Articular chondrocyte of knee joint (primary cell): ENCODE measurements around the gene FHOD1. TPM values are rescaled to one million over a fixed set of nuclear protein-coding genes. Genes with fewer than 3 reads are reported as not detected.

Experiments used
- small RNA-seq: library from RNA; depleted of rRNA; stranded (forward); fragments of <200 nt; gene quantifications from one replicate; pipeline ENCODE3, GENCODE V24; 2012
- total RNA-seq: library from RNA; depleted of rRNA; stranded (reverse); fragments of >200 nt; gene quantifications from 2 replicates; pipeline ENCODE4 v1.2.3, GENCODE V29; 2012

The FHOD1 gene
- total RNA-seq = 7.8 and 9.0 TPM in 2 replicates

DNA sequence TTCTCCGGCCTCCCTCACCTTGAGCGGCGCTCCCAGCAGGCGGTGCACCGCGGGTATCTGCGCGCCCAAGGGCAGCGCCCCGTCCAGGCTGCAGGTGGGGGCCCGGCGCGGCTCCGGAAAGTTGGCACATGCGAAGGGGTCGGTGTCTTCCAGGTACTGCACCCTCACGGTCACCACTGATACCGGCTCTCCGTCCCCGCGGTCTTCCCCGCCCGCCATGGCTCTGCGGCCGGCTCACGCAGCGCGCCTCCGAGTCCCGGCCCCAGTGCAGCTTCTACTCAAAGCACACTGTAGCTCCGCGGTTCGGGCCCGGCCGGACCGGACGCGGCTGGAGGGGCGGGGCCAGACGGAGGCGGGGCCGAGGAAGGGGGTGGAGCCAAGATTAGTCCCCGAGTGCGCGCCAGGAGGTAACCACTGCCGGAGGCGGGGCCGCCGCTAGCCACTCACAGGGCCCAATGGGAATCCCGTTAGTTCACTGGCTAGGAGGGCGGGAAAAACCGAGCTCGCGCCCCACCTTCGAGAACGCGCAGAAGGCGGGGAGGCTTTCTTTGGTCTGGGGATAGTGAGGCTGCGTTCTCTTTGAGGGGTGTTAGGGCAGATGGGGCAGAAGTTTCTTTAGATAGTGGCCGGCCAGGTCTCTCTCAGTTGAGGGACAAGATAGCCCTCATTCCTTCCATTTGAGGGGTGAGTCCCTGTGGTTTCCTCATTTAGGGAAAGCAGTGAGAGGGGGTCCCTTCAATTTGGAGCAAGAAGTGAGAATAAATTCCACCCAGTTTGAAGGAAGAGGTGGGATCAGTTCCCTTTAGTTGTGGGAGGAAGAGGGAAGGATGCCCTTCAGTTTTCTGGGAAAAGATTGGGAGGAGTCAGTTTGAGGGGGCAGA is at the start of gene FHOD1:
FHOD1 (minus strand) TSS at position 290 of the 881 bp plus-strand sequence; CDS start at position 219, 71 bp downstream.

DNA sequence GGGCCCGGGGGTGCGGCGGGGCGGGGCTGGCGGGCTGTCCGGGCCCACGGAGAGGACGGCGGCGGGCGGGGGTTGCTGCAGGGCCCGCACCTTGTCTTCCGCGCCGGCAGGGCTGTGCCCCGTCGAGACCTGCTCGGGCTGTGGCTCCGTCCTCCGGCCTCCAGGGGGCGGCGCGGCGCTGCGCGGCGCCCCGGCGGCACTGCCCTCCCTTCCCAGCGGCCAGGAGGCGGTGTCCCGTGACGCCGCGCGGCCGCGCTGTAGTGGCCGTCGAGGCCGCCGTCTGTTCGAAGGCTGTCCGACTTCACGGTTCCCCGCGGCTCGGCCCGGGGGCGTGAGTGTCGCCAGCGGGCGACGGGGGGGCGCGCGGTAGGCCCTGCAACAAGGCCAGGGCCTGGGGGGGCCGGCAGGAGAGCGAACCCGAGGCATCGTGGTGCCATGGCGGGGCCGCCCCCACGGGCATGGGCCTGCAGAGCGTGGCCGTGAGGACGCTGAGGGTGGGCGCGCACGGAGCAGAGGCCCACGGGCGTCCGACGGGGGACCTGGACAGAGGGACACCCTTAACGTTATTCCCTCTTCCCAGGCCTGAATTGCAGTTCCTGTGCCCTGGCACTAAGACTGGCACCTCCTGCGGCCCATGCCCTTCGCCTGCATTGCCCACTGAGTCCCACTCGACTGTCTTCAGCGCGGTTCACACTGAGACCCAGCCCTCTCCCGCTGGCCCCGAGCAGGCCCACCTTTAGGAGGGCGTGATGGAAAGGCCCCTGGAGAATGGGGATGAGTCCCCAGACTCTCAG is 32.2 kb upstream of the FHOD1 start, which contains the start of gene PLEKHG4:
PLEKHG4 (plus strand) TSS at position 237 of the 794 bp plus-strand sequence; CDS start at position 750, 513 bp downstream.

DNA sequence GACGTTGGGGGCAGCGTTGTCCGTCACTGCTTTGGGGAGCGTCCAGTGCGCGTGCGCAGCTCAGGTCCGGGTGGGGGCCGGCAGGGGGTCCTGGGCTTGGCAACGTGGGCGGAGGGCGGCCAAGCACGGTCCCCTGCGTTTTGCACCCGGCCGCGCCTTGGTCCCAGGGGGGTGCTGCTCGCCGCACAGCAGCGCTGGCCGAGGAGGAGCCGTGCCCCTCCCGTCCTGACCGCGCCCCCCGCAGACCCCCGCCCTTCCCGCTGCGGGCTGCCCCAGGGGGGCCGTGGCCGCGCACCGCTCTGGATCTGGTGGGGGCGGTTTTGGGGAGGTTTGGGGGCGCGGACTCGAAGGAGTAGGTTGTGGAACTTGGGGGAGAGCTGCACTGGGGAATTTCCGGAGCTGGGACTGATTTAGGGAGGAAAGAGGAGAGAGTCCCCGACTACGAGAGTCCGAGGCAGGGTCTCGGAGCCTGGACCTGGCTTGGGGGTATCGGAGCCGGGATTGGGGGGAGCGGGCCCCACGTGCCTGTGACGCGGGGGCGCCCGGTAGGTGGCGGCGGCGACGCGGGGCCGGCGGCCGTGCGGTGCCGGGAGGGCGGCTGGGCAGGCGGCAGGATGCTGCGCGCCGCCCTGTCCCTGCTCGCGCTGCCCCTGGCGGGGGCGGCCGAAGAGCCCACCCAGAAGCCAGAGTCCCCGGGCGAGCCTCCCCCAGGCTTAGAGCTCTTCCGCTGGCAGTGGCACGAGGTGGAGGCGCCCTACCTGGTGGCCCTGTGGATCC is 1.3 kb upstream of the FHOD1 start, which contains the start of gene SLC9A5:
SLC9A5 (plus strand) TSS at position 579 of the 777 bp plus-strand sequence; CDS start at position 615, 36 bp downstream.

DNA sequence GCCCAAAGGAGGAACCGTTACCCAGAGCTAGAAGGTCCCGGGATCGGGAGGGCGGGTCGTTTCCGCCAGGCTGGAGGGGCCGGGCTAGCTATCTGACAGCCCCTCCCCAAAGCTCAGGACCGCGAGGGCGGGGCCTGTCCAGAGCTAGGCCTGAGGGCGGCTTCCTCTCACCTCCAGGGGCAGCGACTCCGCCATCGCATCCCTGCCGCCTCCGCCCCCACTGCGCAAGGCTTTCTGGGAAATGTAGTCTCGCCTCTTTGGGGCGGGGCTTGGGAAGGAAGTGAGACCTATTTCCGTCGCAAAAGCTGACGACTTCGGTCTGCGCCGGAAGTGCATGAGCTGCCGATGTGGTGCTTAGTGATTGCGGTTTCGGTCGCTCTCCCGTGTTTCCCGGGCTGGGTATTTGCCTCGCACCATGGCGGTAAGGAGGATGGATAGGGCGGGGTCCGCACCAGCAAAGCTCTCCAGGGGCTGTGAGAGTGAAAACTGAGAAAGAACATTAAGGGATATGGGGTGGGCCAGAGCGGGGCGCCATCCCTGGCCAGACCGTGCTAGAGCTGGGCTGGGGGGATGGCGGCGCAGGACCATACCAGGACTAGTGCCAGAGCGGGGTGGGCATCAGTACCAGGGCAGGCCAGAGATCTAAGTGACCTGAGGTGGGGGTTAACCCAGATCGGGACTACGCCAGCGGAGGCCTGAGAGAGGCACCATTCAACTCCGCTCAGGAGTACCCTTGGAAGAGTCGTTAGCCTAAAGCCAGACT is 20.3 kb downstream of the FHOD1 start, which contains the start of gene TMEM208:
TMEM208 (plus strand) TSS at position 327 of the 763 bp plus-strand sequence; CDS start at position 416, 89 bp downstream.

DNA sequence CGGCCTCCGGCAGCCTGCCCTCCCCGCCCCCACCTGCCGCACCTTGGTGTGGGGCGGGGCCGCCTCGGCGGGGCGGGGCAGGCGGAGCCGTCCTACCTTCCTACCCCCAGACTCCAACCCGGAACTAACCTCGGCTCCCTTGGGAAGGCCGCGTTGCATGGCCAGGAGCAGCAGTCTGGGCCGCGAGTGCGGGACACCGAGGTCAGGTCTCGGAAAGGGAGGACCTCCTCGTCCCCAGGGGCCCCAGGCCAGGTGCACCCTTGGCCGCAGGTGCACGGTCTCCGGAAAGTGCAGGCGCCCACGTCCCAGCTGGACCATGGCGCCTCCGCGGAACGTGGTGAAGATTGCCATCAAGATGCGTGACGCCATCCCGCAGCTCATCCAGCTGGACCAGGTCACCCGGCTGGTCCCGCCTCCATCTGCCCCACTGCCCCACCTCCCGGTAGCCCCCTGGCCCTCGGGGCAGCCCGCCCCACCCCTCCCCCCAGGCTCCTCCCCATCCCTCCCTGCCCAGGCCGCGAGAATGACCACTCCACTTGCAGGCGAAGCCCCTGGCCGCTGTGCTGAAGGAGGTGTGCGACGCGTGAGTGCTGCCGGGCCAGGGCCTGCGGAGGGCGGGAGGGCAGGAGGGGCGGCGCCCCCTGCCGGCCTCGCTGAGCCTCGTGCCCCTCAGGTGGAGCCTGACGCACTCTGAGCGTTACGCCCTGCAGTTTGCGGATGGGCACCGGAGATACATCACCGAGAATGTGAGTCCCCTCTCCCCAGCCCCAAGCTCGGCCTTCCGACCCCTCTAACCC is 48.1 kb downstream of the FHOD1 start, which contains the start of gene ELMO3:
ELMO3 (plus strand) TSS at position 121 of the 797 bp plus-strand sequence; CDS start at position 317, 196 bp downstream.

DNA sequence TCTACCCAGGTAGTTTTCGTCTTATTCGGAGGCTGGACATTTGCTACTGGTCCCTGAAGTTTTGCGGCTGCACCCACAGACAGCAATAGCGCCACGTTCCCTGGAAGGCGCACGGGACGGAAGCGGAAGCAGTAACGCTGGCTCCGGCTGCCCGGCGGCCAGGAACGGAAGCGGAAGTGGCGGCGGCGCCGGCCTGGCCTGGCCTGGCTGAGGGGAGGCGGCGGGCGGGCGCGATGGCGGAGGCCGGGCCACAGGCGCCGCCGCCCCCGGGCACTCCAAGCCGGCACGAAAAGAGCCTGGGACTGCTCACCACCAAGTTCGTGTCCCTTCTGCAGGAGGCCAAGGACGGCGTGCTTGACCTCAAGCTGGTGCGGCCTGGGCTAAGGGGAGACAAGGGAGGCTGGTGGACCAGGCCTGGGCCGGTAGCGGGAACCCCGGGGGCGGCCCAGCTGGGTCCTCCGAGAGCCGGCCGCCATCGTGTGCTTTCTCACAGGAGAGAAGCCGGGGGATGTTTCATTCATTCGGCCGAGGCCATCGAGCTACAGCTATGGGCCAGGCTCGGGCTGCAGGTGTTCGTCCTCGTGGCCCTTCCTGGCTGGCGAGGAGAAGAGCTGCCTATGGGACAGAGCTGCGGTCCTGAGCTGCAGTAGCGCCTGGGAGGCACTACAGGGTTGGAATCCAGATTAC is 55.1 kb downstream of the FHOD1 start, which contains the start of gene E2F4:
E2F4 (plus strand) TSS at position 161 of the 687 bp plus-strand sequence; CDS start at position 234, 73 bp downstream.

DNA sequence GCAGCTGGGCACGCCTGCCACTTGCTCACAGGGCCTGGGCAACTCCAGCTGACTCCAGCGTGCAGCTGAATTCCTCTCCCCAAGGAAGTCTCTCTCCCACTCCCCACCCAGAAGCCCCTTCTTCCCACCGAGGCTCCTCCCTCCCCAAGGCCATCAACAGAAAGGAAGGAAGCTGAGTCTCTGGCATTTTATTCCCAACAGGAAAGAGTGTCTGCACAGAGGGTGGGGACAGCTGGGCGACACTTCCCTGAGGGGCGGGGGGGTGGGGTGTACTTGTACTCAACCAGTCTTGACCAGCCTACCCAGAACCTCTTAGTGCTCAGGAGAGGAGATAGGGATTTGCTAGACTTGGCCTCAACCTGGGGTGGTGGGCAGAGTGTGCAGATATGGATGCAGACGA is 57.2 kb downstream of the FHOD1 start, which contains the start of gene EXOC3L1:
EXOC3L1 (minus strand) TSS at position 96 of the 400 bp plus-strand sequence. CDS start 460 bp downstream, outside the sequence.

DNA sequence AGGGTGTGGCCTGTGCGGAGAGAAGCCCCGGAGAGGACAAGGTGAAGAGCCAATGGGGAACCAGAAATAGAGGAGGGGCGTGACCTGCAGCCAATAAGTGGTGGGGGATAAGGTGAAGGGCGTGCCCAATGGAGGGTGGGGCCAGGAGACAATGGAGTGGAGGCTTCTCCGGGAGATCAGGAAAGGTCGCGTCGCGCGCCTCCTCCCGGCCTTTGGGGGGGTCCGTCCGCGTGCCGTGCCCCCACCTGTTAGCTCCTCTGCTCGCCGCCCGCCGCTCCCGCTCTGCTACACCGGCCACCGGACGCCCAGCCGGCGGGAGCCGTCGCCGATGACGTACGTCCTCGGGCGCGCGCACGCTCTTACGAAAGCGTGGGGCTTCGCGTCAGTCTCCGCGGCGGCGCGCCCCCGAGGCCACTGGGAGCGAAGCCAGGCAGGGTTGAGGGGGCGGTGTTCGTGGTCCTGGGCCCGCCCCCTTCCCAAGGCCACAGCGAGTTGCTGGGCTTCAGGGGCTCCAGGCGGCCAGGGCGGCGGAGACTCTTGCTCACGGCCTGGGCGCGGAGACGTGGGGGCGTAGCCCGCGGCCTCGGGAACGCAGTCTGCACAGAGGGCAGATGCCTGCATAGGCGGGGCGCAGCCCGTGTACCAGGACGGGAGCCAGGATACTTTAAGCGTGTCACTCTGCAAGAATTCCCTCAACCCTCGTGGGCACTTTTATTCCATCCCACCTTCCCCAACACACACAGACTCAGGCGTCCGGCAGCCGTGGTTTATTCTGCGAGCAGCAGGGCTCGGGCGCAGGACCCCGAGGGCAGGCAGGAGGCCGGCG is 63.4 kb downstream of the FHOD1 start, which contains the start of gene MATCAP1:
MATCAP1 (minus strand) TSS at position 337 of the 826 bp plus-strand sequence. CDS start 3,353 bp downstream, outside the sequence.

Small RNA genes lying within 50 kb of the gene (small RNA-seq; reads per million reads assigned to genes)
- gene MIR328 = 0.65 reads per million, percentile 22 among the genes with 10 or more reads in this experiment

Other genes with a start within 250 kb of the FHOD1 start
- gene CBFB, start 218.3 kb downstream of the FHOD1 start, total RNA-seq = 95.6 and 99.8 TPM in 2 replicates
- gene PHAF1, start 137.5 kb downstream of the FHOD1 start, total RNA-seq = 19.1 and 20.8 TPM in 2 replicates
- gene B3GNT9, start 96.5 kb downstream of the FHOD1 start, total RNA-seq = 45.9 and 50.6 TPM in 2 replicates
- gene TRADD, start 87.6 kb downstream of the FHOD1 start, total RNA-seq = 12.2 and 13.5 TPM in 2 replicates
- gene FBXL8, start 87.5 kb downstream of the FHOD1 start, total RNA-seq = 11.2 and 12.7 TPM in 2 replicates
- 3.0 and 4.4 TPM in 2 replicates for gene HSF4, start 82.7 kb downstream of the FHOD1 start, total RNA-seq
- 14.6 and 14.9 TPM in 2 replicates for gene NOL3, start 76.9 kb downstream of the FHOD1 start, total RNA-seq
- gene MATCAP1, start 63.5 kb downstream of the FHOD1 start, total RNA-seq = 3.7 and 4.2 TPM in 2 replicates
- gene EXOC3L1, start 57.3 kb downstream of the FHOD1 start, total RNA-seq = not detected in 2 replicates
- gene E2F4, start 55.3 kb downstream of the FHOD1 start, total RNA-seq = 38.9 and 43.9 TPM in 2 replicates
- gene ELMO3, start 48.4 kb downstream of the FHOD1 start, total RNA-seq = 0.11 and 0.13 TPM in 2 replicates
- gene TMEM208, start 20.4 kb downstream of the FHOD1 start, total RNA-seq = 28.1 and 35.4 TPM in 2 replicates
- gene SLC9A5, start 1.5 kb upstream of the FHOD1 start, total RNA-seq = 0.86 and 1.0 TPM in 2 replicates
- gene PLEKHG4, start 32.1 kb upstream of the FHOD1 start, total RNA-seq = 18.0 and 19.1 TPM in 2 replicates
- gene KCTD19, start 79.3 kb upstream of the FHOD1 start, total RNA-seq = 0.11 TPM in 1 of 2 replicates, not detected in the other
- 0.43 TPM in 1 of 2 replicates, not detected in the other for gene LRRC36, start 79.3 kb upstream of the FHOD1 start, total RNA-seq
- gene TPPP3, start 146.0 kb upstream of the FHOD1 start, total RNA-seq = 0.22 and 0.52 TPM in 2 replicates
- gene ZDHHC1, start 169.0 kb upstream of the FHOD1 start, total RNA-seq = 7.5 and 9.1 TPM in 2 replicates
- gene HSD11B2, start 183.6 kb upstream of the FHOD1 start, total RNA-seq = 0.11 TPM in 1 of 2 replicates, not detected in the other
- 86.0 and 99.0 TPM in 2 replicates for gene ATP6V0D1, start 233.7 kb upstream of the FHOD1 start, total RNA-seq
- not detected in 2 replicates for gene AGRP, start 236.1 kb upstream of the FHOD1 start, total RNA-seq